ENCODE results near the gene ZNF578.

The ZNF578 gene

GRCh38 chr19:52453324-52454094, at the start of gene ZNF578:
TSS of gene ZNF578 (plus strand) at chr19:52453553. CDS start at chr19:52501846, 48,293 bp downstream.
- peak within 1 kb of the TSS; percentile 63 to 91 for H3K4me3 ChIP-seq (ENCODE audit: low read depth in 1 of 2, low read length in 2 of 2)
- no peak within 1 kb of the TSS for H3K27ac ChIP-seq (ENCODE audit: low read depth, low read length)
- peaks cover 20% of the 10 kb centered on the region for H3K36me3 ChIP-seq (ENCODE audit: insufficient read depth, low read length)
- H3K9ac ChIP-seq (ENCODE audit: low read length), result no peak within 1 kb of the TSS
- peaks cover 37% of the 10 kb centered on the region for H3K9me3 ChIP-seq (ENCODE audit: low read length)
- peaks cover 7% of the 10 kb centered on the region for H3K4me1 ChIP-seq (ENCODE audit: insufficient read depth, low read length)
- peaks cover 0 to 5% of the 10 kb centered on the region in 2 donors for H3K27me3 ChIP-seq (ENCODE audit: control insufficient read depth in 1 of 2, insufficient read depth in 2 of 2, low read length in 2 of 2)

- peaks cover 72% of the 10 kb centered on the region for H3K36me3 ChIP-seq (ENCODE audit: insufficient read depth, low read length)
- no peak overlapping the region for H3K4me3 ChIP-seq (ENCODE audit: low read depth in 1 of 2, low read length in 2 of 2)
- no peaks in the 10 kb centered on the region for H3K4me1 ChIP-seq (ENCODE audit: insufficient read depth, low read length)
- H3K27me3 ChIP-seq (ENCODE audit: control insufficient read depth in 1 of 2, insufficient read depth in 2 of 2, low read length in 2 of 2), result no peaks in the 10 kb centered on the region
- H3K9ac ChIP-seq (ENCODE audit: low read length), result no peak overlapping the region
- peaks cover 58% of the 10 kb centered on the region for H3K9me3 ChIP-seq (ENCODE audit: low read length)
- no peak overlapping the region for H3K27ac ChIP-seq (ENCODE audit: low read depth, low read length)
Measured at GRCh38 chr19:52410276-52410675, 43.1 kb upstream of the ZNF578 start.

GRCh38 chr19:52415711-52416110, 37.6 kb upstream of the ZNF578 start:
- no peaks in the 10 kb centered on the region for H3K27me3 ChIP-seq (ENCODE audit: control insufficient read depth in 1 of 2, insufficient read depth in 2 of 2, low read length in 2 of 2)
- H3K4me3 ChIP-seq (ENCODE audit: low read depth in 1 of 2, low read length in 2 of 2), result no peak overlapping the region
- H3K9ac ChIP-seq (ENCODE audit: low read length), result no peak overlapping the region
- peaks cover 21% of the 10 kb centered on the region for H3K36me3 ChIP-seq (ENCODE audit: insufficient read depth, low read length)
- H3K9me3 ChIP-seq (ENCODE audit: low read length), result peaks cover 75% of the 10 kb centered on the region
- no peaks in the 10 kb centered on the region for H3K4me1 ChIP-seq (ENCODE audit: insufficient read depth, low read length)
- no peak overlapping the region for H3K27ac ChIP-seq (ENCODE audit: low read depth, low read length)

GRCh38 chr19:52428937-52429336, 24.4 kb upstream of the ZNF578 start, which contains the start of gene ZNF534:
TSS of gene ZNF534 (plus strand) at chr19:52429148. CDS start at chr19:52431475, 2,327 bp downstream.
- Histone ChIP-seq H3K27me3 (ENCODE audit: control insufficient read depth in 1 of 2, insufficient read depth in 2 of 2, low read length in 2 of 2) (no peaks in the 10 kb centered on the region), H3K36me3 (ENCODE audit: insufficient read depth, low read length) (no peaks in the 10 kb centered on the region), H3K4me1 (ENCODE audit: insufficient read depth, low read length) (no peaks in the 10 kb centered on the region), H3K9ac (ENCODE audit: low read length) (no peak within 1 kb of the TSS), H3K4me3 (ENCODE audit: low read depth in 1 of 2, low read length in 2 of 2) (no peak within 1 kb of the TSS), H3K27ac (ENCODE audit: low read depth, low read length) (no peak within 1 kb of the TSS), H3K9me3 (ENCODE audit: low read length) (peaks cover 6% of the 10 kb centered on the region)

GRCh38 chr19:52442179-52442578, 11.2 kb upstream of the ZNF578 start:
- no peak overlapping the region for H3K4me3 ChIP-seq (ENCODE audit: low read depth in 1 of 2, low read length in 2 of 2)
- H3K9ac ChIP-seq (ENCODE audit: low read length), result no peak overlapping the region
- H3K27ac ChIP-seq (ENCODE audit: low read depth, low read length), result no peak overlapping the region
- no peaks in the 10 kb centered on the region for H3K27me3 ChIP-seq (ENCODE audit: control insufficient read depth in 1 of 2, insufficient read depth in 2 of 2, low read length in 2 of 2)
- H3K36me3 ChIP-seq (ENCODE audit: insufficient read depth, low read length), result no peaks in the 10 kb centered on the region
- H3K9me3 ChIP-seq (ENCODE audit: low read length), result no peaks in the 10 kb centered on the region
- H3K4me1 ChIP-seq (ENCODE audit: insufficient read depth, low read length), result no peaks in the 10 kb centered on the region

GRCh38 chr19:52444506-52444905, 8.8 kb upstream of the ZNF578 start:
- no peaks in the 10 kb centered on the region for H3K36me3 ChIP-seq (ENCODE audit: insufficient read depth, low read length)
- no peaks in the 10 kb centered on the region for H3K27me3 ChIP-seq (ENCODE audit: control insufficient read depth in 1 of 2, insufficient read depth in 2 of 2, low read length in 2 of 2)
- H3K4me3 ChIP-seq (ENCODE audit: low read depth in 1 of 2, low read length in 2 of 2), result no peak overlapping the region
- H3K9ac ChIP-seq (ENCODE audit: low read length), result no peak overlapping the region
- H3K27ac ChIP-seq (ENCODE audit: low read depth, low read length), result no peak overlapping the region
- H3K4me1 ChIP-seq (ENCODE audit: insufficient read depth, low read length), result no peaks in the 10 kb centered on the region
- no peaks in the 10 kb centered on the region for H3K9me3 ChIP-seq (ENCODE audit: low read length)

- Histone ChIP-seq H3K36me3 (ENCODE audit: insufficient read depth, low read length) (peaks cover 1% of the 10 kb centered on the region), H3K9ac (ENCODE audit: low read length) (no peak overlapping the region), H3K9me3 (ENCODE audit: low read length) (peaks cover 31% of the 10 kb centered on the region), H3K4me1 (ENCODE audit: insufficient read depth, low read length) (peaks cover 7% of the 10 kb centered on the region), H3K4me3 (ENCODE audit: low read depth in 1 of 2, low read length in 2 of 2) (no peak overlapping the region), H3K27ac (ENCODE audit: low read depth, low read length) (no peak overlapping the region), H3K27me3 (ENCODE audit: control insufficient read depth in 1 of 2, insufficient read depth in 2 of 2, low read length in 2 of 2) (peaks cover 0 to 5% of the 10 kb centered on the region in 2 donors)
Measured at GRCh38 chr19:52451241-52451640, 2.1 kb upstream of the ZNF578 start.

GRCh38 chr19:52464798-52465470, 11.6 kb downstream of the ZNF578 start:
- Histone ChIP-seq H3K4me1 (ENCODE audit: insufficient read depth, low read length) (no peaks in the 10 kb centered on the region), H3K9me3 (ENCODE audit: low read length) (peaks cover 39% of the 10 kb centered on the region), H3K9ac (ENCODE audit: low read length) (no peak overlapping the region), H3K36me3 (ENCODE audit: insufficient read depth, low read length) (peaks cover 4% of the 10 kb centered on the region), H3K4me3 (ENCODE audit: low read depth in 1 of 2, low read length in 2 of 2) (no peak overlapping the region), H3K27ac (ENCODE audit: low read depth, low read length) (no peak overlapping the region), H3K27me3 (ENCODE audit: control insufficient read depth in 1 of 2, insufficient read depth in 2 of 2, low read length in 2 of 2) (no peaks in the 10 kb centered on the region)

GRCh38 chr19:52473655-52474350, 20.4 kb downstream of the ZNF578 start:
- H3K36me3 ChIP-seq (ENCODE audit: insufficient read depth, low read length), result no peaks in the 10 kb centered on the region
- no peak overlapping the region for H3K9ac ChIP-seq (ENCODE audit: low read length)
- H3K4me1 ChIP-seq (ENCODE audit: insufficient read depth, low read length), result no peaks in the 10 kb centered on the region
- no peaks in the 10 kb centered on the region for H3K27me3 ChIP-seq (ENCODE audit: control insufficient read depth in 1 of 2, insufficient read depth in 2 of 2, low read length in 2 of 2)
- H3K4me3 ChIP-seq (ENCODE audit: low read depth in 1 of 2, low read length in 2 of 2), result no peak overlapping the region
- peaks cover 81% of the 10 kb centered on the region for H3K9me3 ChIP-seq (ENCODE audit: low read length)
- H3K27ac ChIP-seq (ENCODE audit: low read depth, low read length), result no peak overlapping the region

- Histone ChIP-seq H3K4me3 (ENCODE audit: low read depth in 1 of 2, low read length in 2 of 2) (no peak overlapping the region), H3K9ac (ENCODE audit: low read length) (no peak overlapping the region), H3K4me1 (ENCODE audit: insufficient read depth, low read length) (no peaks in the 10 kb centered on the region), H3K36me3 (ENCODE audit: insufficient read depth, low read length) (no peaks in the 10 kb centered on the region), H3K27ac (ENCODE audit: low read depth, low read length) (no peak overlapping the region), H3K9me3 (ENCODE audit: low read length) (peaks cover 80% of the 10 kb centered on the region), H3K27me3 (ENCODE audit: control insufficient read depth in 1 of 2, insufficient read depth in 2 of 2, low read length in 2 of 2) (no peaks in the 10 kb centered on the region)
Measured at GRCh38 chr19:52474351-52475127, 21.2 kb downstream of the ZNF578 start.

Data from muscle layer of colon (tissue), 2 donors.